ENCODE measurements around the gene GRN.

GRN gene

DNA sequence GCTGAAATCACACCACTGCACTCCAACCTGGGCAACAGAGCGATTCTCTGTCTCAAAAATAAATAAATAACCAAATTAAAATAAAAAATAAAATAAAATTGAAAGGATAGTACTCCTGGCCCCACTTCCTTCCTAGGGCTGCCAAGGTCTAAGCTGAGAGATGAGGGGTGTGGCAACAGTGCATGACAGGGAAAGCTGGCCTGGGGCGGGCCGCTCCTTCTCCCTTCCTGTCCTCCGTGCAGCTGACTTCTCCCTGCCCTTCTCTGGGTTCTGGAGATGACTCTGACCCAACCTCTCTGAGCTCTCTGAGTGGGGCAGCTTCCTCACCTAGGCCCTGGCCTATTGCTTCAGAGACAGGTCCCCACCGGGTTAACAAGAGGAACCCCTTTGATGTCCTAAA lies 11.7 kb upstream of the GRN start:
- Histone ChIP-seq H3K4me1 (ENCODE audit: control insufficient read depth, low read length) (peaks cover 54% of the 10 kb centered on the region), H3K27ac (ENCODE audit: low read depth, low read length) (no peak overlapping the region)

DNA sequence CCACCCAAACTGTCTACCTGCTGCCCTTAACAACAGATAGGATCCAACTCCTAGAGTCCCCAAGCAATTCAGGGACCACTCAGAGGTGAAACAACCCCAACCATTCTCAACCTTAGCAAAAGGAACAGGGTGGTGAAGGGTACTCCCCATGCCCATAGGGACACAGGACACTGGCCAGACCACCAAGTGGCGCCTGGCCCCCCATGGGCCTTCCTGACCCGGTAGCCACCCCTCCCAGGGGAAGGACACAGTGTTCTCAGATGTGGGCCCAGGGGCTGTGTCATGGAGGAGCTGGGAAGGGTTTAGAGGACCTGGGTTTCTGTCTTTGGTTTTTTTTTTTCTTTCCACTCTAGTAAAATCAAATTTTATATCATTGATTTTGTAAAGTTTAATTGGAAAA lies 10.8 kb upstream of the GRN start:
- Histone ChIP-seq H3K4me1 (ENCODE audit: control insufficient read depth, low read length) (peaks cover 47% of the 10 kb centered on the region), H3K27me3 (ENCODE audit: control insufficient read depth, low read length) (no peaks in the 10 kb centered on the region), H3K79me2 (ENCODE audit: control insufficient read depth, low read length) (no peaks in the 10 kb centered on the region), H3K9me3 (ENCODE audit: control insufficient read depth, insufficient read depth, low read length) (no peaks in the 10 kb centered on the region), H3K27ac (ENCODE audit: low read depth, low read length) (0 out of 2 replicates have a peak overlapping the region, but pooled peaks have one; percentile 18), H3K4me3 (ENCODE audit: low read length) (no peak overlapping the region), H3K9me2 (replicated peaks; ENCODE audit: control insufficient read depth, low read length) (no peaks in the 10 kb centered on the region), H3F3A (ENCODE audit: control insufficient read depth, insufficient read depth) (peaks cover 4% of the 10 kb centered on the region), H4K20me1 (ENCODE audit: control insufficient read depth, insufficient read depth, low read depth, low read length) (no peaks in the 10 kb centered on the region), H3K36me3 (ENCODE audit: control insufficient read depth, low read length) (no peaks in the 10 kb centered on the region), H3K4me2 (ENCODE audit: low read length) (no peak overlapping the region)
- TF ChIP-seq EZH2phosphoT487 (IDR thresholded peaks at IDR 0.05; ENCODE audit: borderline replicate concordance, low read length), result no peak
- TF ChIP-seq, protein P1, sequence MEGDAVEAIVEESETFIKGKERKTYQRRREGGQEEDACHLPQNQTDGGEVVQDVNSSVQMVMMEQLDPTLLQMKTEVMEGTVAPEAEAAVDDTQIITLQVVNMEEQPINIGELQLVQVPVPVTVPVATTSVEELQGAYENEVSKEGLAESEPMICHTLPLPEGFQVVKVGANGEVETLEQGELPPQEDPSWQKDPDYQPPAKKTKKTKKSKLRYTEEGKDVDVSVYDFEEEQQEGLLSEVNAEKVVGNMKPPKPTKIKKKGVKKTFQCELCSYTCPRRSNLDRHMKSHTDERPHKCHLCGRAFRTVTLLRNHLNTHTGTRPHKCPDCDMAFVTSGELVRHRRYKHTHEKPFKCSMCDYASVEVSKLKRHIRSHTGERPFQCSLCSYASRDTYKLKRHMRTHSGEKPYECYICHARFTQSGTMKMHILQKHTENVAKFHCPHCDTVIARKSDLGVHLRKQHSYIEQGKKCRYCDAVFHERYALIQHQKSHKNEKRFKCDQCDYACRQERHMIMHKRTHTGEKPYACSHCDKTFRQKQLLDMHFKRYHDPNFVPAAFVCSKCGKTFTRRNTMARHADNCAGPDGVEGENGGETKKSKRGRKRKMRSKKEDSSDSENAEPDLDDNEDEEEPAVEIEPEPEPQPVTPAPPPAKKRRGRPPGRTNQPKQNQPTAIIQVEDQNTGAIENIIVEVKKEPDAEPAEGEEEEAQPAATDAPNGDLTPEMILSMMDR (IDR thresholded peaks at IDR 0.05; ENCODE audit: low read depth, low read length, poor library complexity, severe bottlenecking), result no peak

More for the DNA sequence above, 11.7 kb upstream of the GRN start:
- Histone ChIP-seq H3K79me2 (ENCODE audit: control insufficient read depth, low read length) (no peaks in the 10 kb centered on the region), H3K9me3 (ENCODE audit: control insufficient read depth, insufficient read depth, low read length) (no peaks in the 10 kb centered on the region), H3K4me3 (ENCODE audit: low read length) (no peak overlapping the region), H3K27me3 (ENCODE audit: control insufficient read depth, low read length) (no peaks in the 10 kb centered on the region), H3K36me3 (ENCODE audit: control insufficient read depth, low read length) (no peaks in the 10 kb centered on the region), H3F3A (ENCODE audit: control insufficient read depth, insufficient read depth) (peaks cover 10% of the 10 kb centered on the region), H3K4me2 (ENCODE audit: low read length) (no peak overlapping the region), H3K9me2 (replicated peaks; ENCODE audit: control insufficient read depth, low read length) (no peaks in the 10 kb centered on the region), H4K20me1 (ENCODE audit: control insufficient read depth, insufficient read depth, low read depth, low read length) (no peaks in the 10 kb centered on the region)
- TF ChIP-seq EZH2phosphoT487 (IDR thresholded peaks at IDR 0.05; ENCODE audit: borderline replicate concordance, low read length), result no peak
- TF ChIP-seq, protein P1 (IDR thresholded peaks at IDR 0.05; ENCODE audit: low read depth, low read length, poor library complexity, severe bottlenecking), result no peak

DNA sequence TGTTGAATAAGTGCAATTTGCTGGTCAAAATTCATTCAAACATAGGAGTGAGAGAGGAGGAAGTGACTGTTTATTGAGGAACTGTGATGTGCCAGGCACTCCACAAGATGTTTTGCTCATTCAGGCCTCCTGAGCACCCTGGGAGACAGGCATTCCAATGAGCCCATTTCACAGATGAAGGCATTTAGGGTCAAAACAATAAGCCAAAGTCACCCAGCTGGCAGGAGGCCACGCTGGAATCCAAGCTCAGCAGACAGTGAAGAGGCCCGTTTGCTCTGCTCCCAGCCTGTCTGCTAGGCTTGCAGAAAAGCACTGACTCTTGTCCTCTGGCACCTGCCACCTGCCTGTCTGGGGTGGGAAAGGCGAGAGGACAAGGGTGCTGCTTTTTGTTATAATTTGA lies 10.4 kb upstream of the GRN start:
- Histone ChIP-seq H3K4me3 (ENCODE audit: low read length) (0 out of 2 replicates have a peak overlapping the region, but pooled peaks have one; percentile 9), H3K9me3 (ENCODE audit: control insufficient read depth, insufficient read depth, low read length) (no peaks in the 10 kb centered on the region), H3K27ac (ENCODE audit: low read depth, low read length) (0 out of 2 replicates have a peak overlapping the region, but pooled peaks have one; percentile 18), H3K79me2 (ENCODE audit: control insufficient read depth, low read length) (no peaks in the 10 kb centered on the region), H3K27me3 (ENCODE audit: control insufficient read depth, low read length) (no peaks in the 10 kb centered on the region), H3K4me2 (ENCODE audit: low read length) (peak overlapping the region; percentile 52), H3K36me3 (ENCODE audit: control insufficient read depth, low read length) (no peaks in the 10 kb centered on the region), H4K20me1 (ENCODE audit: control insufficient read depth, insufficient read depth, low read depth, low read length) (no peaks in the 10 kb centered on the region), H3F3A (ENCODE audit: control insufficient read depth, insufficient read depth) (peaks cover 4% of the 10 kb centered on the region), H3K4me1 (ENCODE audit: control insufficient read depth, low read length) (peaks cover 45% of the 10 kb centered on the region), H3K9me2 (replicated peaks; ENCODE audit: control insufficient read depth, low read length) (no peaks in the 10 kb centered on the region)
- no peak for TF ChIP-seq EZH2phosphoT487 (IDR thresholded peaks at IDR 0.05; ENCODE audit: borderline replicate concordance, low read length)
- TF ChIP-seq, protein P1 (IDR thresholded peaks at IDR 0.05; ENCODE audit: low read depth, low read length, poor library complexity, severe bottlenecking), result no peak
